ENCODE data around the gene ADCY9.
A peak's percentile ranks its signal among the peaks of the same experiment; 100 is the strongest.

Gene ADCY9

GRCh38 chr16:4034963-4035362 is 81.3 kb downstream of the ADCY9 start:
- H3K4me3 ChIP-seq (ENCODE audit: low read depth, low read length), result no peak overlapping the region
- no peak for DNase-seq (ENCODE audit: low read depth)
- TF ChIP-seq MYC (IDR thresholded peaks at IDR 0.05; ENCODE audit: low read depth, low read length), result no peak
- no peak for TF ChIP-seq POLR2A (IDR thresholded peaks at IDR 0.05; ENCODE audit: extremely low read depth, insufficient read length)
- TF ChIP-seq MAX (IDR thresholded peaks at IDR 0.05; ENCODE audit: low read depth, low read length), result no peak
- TF ChIP-seq CTCF (IDR thresholded peaks at IDR 0.05; ENCODE audit: low read depth, low read length), result no peak

- no peak overlapping the region for H3K4me3 ChIP-seq (ENCODE audit: low read depth, low read length)
- DNase-seq (ENCODE audit: low read depth), result no peak
- TF ChIP-seq MAX (IDR thresholded peaks at IDR 0.05; ENCODE audit: low read depth, low read length) (no peak), MYC (IDR thresholded peaks at IDR 0.05; ENCODE audit: low read depth, low read length) (no peak), POLR2A (IDR thresholded peaks at IDR 0.05; ENCODE audit: extremely low read depth, insufficient read length) (no peak), CTCF (IDR thresholded peaks at IDR 0.05; ENCODE audit: low read depth, low read length) (no peak)
These were observed 82.3 kb downstream of the ADCY9 start for GRCh38 chr16:4033951-4034350.

- TF ChIP-seq MAX (IDR thresholded peaks at IDR 0.05; ENCODE audit: low read depth, low read length) (peak; percentile 99), CTCF (IDR thresholded peaks at IDR 0.05; ENCODE audit: low read depth, low read length) (no peak), MYC (IDR thresholded peaks at IDR 0.05; ENCODE audit: low read depth, low read length) (peak; percentile 98)
- H3K4me3 ChIP-seq (ENCODE audit: low read depth, low read length), result peak overlapping the region; percentile 6
- DNase-seq (ENCODE audit: low read depth), result peak; percentile 87
These were observed 83.5 kb downstream of the ADCY9 start for GRCh38 chr16:4032768-4033167.

GRCh38 chr16:4028144-4028543 is 88.1 kb downstream of the ADCY9 start:
- no peak overlapping the region for H3K4me3 ChIP-seq (ENCODE audit: low read depth, low read length)
- TF ChIP-seq MAX (IDR thresholded peaks at IDR 0.05; ENCODE audit: low read depth, low read length), result no peak
- TF ChIP-seq POLR2A (IDR thresholded peaks at IDR 0.05; ENCODE audit: extremely low read depth, insufficient read length), result no peak
- TF ChIP-seq CTCF (IDR thresholded peaks at IDR 0.05; ENCODE audit: low read depth, low read length), result no peak
- TF ChIP-seq MYC (IDR thresholded peaks at IDR 0.05; ENCODE audit: low read depth, low read length), result no peak
- no peak for DNase-seq (ENCODE audit: low read depth)

GRCh38 chr16:4026854-4027253 is 89.4 kb downstream of the ADCY9 start:
- no peak for DNase-seq (ENCODE audit: low read depth)
- no peak overlapping the region for H3K4me3 ChIP-seq (ENCODE audit: low read depth, low read length)
- TF ChIP-seq CTCF (IDR thresholded peaks at IDR 0.05; ENCODE audit: low read depth, low read length) (no peak), POLR2A (IDR thresholded peaks at IDR 0.05; ENCODE audit: extremely low read depth, insufficient read length) (no peak), MYC (IDR thresholded peaks at IDR 0.05; ENCODE audit: low read depth, low read length) (no peak), MAX (IDR thresholded peaks at IDR 0.05; ENCODE audit: low read depth, low read length) (no peak)

GRCh38 chr16:4025428-4025827 is 90.8 kb downstream of the ADCY9 start:
- no peak for DNase-seq (ENCODE audit: low read depth)
- no peak for TF ChIP-seq POLR2A (IDR thresholded peaks at IDR 0.05; ENCODE audit: extremely low read depth, insufficient read length)
- no peak for TF ChIP-seq MYC (IDR thresholded peaks at IDR 0.05; ENCODE audit: low read depth, low read length)
- TF ChIP-seq MAX (IDR thresholded peaks at IDR 0.05; ENCODE audit: low read depth, low read length), result no peak
- TF ChIP-seq CTCF (IDR thresholded peaks at IDR 0.05; ENCODE audit: low read depth, low read length), result no peak
- no peak overlapping the region for H3K4me3 ChIP-seq (ENCODE audit: low read depth, low read length)
